PC-3 (cell line): Measurements from ENCODE around the gene GNAI1. TPM values are rescaled to one million over a fixed set of nuclear protein-coding genes. Genes with fewer than 3 reads are reported as not detected.

Experiments used
- ATAC-seq: fragments of 200-7000 bp; cut with Tn5 transposase; 2 replicates; pipeline ENCODE4 v1.9.1; 2020; ENCODE audit warnings: mild to moderate bottlenecking, moderate library complexity
- BruUV-seq: library from RNA; stranded (reverse); fragments of 400-500 nt; replicated peaks from 2 replicates; lab custom pipeline; 2021; lab: Mats Ljungman, UMichigan
- CTCF ChIA-PET: fragments of 300-600 bp; sonication (Branson Sonifier 250); formaldehyde crosslinking; loops from one replicate; lab custom pipeline; 2022; ENCODE audit warnings: antibody characterized with exemption; lab: Charles Lee
- POLR2A ChIA-PET: fragments of 300-600 bp; sonication (Branson Sonifier 250); formaldehyde crosslinking; loops from one replicate; lab custom pipeline; 2022; ENCODE audit warnings: antibody characterized with exemption; ENCODE audit not compliant: unreplicated experiment; lab: Charles Lee
- DNase-seq: peaks from one replicate; pipeline ENCODE4 v3.0.0-alpha.2; 2015
- H2AFZ ChIP-seq: fragments of 300-600 bp; sonication (generic); 2 replicates; pipeline ENCODE4 v1.6.0; 2016; ENCODE audit warnings: antibody characterized with exemption, low read length
- H3F3A ChIP-seq: fragments of 300-600 bp; sonication (generic); one replicate; pipeline ENCODE4 v1.6.0; 2017; ENCODE audit warnings: antibody characterized with exemption, low read length, control low read depth, mild to moderate bottlenecking; ENCODE audit not compliant: unreplicated experiment
- H3K27ac ChIP-seq: fragments of 300-600 bp; sonication (generic); 2 replicates; pipeline ENCODE4 v1.5.1; 2016; ENCODE audit warnings: mild to moderate bottlenecking, low read length
- H3K27me3 ChIP-seq: fragments of 300-600 bp; sonication (generic); 2 replicates; pipeline ENCODE4 v1.6.1; 2016; ENCODE audit warnings: low read length, mixed read lengths
- H3K36me3 ChIP-seq: fragments of 300-600 bp; sonication (generic); 2 replicates; pipeline ENCODE4 v1.6.1; 2016; ENCODE audit warnings: low read depth, mixed run types, low read length, mixed read lengths
- H3K4me1 ChIP-seq: fragments of 300-600 bp; sonication (generic); 2 replicates; pipeline ENCODE4 v1.5.1; 2016; ENCODE audit warnings: low read length; ENCODE audit not compliant: insufficient read depth
- H3K4me2 ChIP-seq: fragments of 300-600 bp; sonication (generic); 2 replicates; pipeline ENCODE4 v1.6.0; 2016; ENCODE audit warnings: low read length
- H3K4me3 ChIP-seq: fragments of 300-600 bp; sonication (generic); 2 replicates; pipeline ENCODE4 v1.5.1; 2016; ENCODE audit warnings: mild to moderate bottlenecking, low read length, mixed read lengths
- H3K79me2 ChIP-seq: fragments of 300-600 bp; sonication (generic); 2 replicates; pipeline ENCODE4 v1.6.1; 2017; ENCODE audit warnings: low read length, mixed read lengths
- H3K9ac ChIP-seq: fragments of 300-600 bp; sonication (generic); 2 replicates; pipeline ENCODE4 v1.6.0; 2016; ENCODE audit warnings: mild to moderate bottlenecking, low read length
- H3K9me2 ChIP-seq: fragments of 300-600 bp; sonication (generic); replicated peaks from 2 replicates; pipeline ENCODE4 v1.6.1; 2016; ENCODE audit warnings: mixed run types, low read length, mixed read lengths
- H3K9me3 ChIP-seq: fragments of 300-600 bp; sonication (generic); 2 replicates; pipeline ENCODE4 v1.6.1; 2016; ENCODE audit warnings: low read length, mixed read lengths
- H4K20me1 ChIP-seq: fragments of 300-600 bp; sonication (generic); 2 replicates; pipeline ENCODE4 v1.6.1; 2016; ENCODE audit warnings: low read length, mixed read lengths
- EZH2 ChIP-seq: fragments of 300-600 bp; sonication (generic); IDR thresholded peaks from one replicate; pipeline ENCODE4 v1.6.1; 2017; ENCODE audit warnings: antibody characterized with exemption, mild to moderate bottlenecking, low read length; ENCODE audit not compliant: unreplicated experiment
- EZH2phosphoT487 ChIP-seq: fragments of 300-600 bp; sonication (generic); IDR thresholded peaks from 2 replicates; pipeline ENCODE4 v1.6.1; 2018; ENCODE audit warnings: mild to moderate bottlenecking, antibody characterized with exemption, low read length, borderline replicate concordance
- intact Hi-C: fragments of 100-400 bp; cut with micrococcal nuclease; formaldehyde crosslinking; loops from 2 replicates; pipeline ENCODE4 v1.9.0; 2023
- total RNA-seq: library from RNA; depleted of rRNA; stranded (reverse); fragments of >200 nt; gene quantifications from 2 replicates; pipeline ENCODE4 v1.2.3, GENCODE V29; 2014
- TF ChIP-seq, protein P1 (sequence below): fragments of 300-600 bp; sonication (generic); conservative IDR thresholded peaks from 2 replicates; pipeline ENCODE4 v1.5.1; 2017; ENCODE audit warnings: antibody characterized with exemption, low read depth, mild to moderate bottlenecking, low read length

The GNAI1 gene
- total RNA-seq, 1 experiment from 2014 or later: 16.9 TPM

GRCh38 chr7:80263821-80264220, 129.2 kb downstream of the GNAI1 start:
- TF ChIP-seq, protein P1, sequence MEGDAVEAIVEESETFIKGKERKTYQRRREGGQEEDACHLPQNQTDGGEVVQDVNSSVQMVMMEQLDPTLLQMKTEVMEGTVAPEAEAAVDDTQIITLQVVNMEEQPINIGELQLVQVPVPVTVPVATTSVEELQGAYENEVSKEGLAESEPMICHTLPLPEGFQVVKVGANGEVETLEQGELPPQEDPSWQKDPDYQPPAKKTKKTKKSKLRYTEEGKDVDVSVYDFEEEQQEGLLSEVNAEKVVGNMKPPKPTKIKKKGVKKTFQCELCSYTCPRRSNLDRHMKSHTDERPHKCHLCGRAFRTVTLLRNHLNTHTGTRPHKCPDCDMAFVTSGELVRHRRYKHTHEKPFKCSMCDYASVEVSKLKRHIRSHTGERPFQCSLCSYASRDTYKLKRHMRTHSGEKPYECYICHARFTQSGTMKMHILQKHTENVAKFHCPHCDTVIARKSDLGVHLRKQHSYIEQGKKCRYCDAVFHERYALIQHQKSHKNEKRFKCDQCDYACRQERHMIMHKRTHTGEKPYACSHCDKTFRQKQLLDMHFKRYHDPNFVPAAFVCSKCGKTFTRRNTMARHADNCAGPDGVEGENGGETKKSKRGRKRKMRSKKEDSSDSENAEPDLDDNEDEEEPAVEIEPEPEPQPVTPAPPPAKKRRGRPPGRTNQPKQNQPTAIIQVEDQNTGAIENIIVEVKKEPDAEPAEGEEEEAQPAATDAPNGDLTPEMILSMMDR: no peak
- TF ChIP-seq EZH2phosphoT487 (no peak), EZH2 (no peak)
- H3K4me3 ChIP-seq: no peak overlapping the region
- no peaks in the 10 kb centered on the region for H3F3A ChIP-seq
- no peak for ATAC-seq
- H3K27ac ChIP-seq: no peak overlapping the region
- peaks cover 3% of the 10 kb centered on the region; the same call in 1 of the 2 replicates for H3K4me1 ChIP-seq
- no peak overlapping the region for H2AFZ ChIP-seq
- intact Hi-C loops: no loop called here
- CTCF ChIA-PET: no interaction called here
- no peaks in the 10 kb centered on the region for H3K27me3 ChIP-seq
- no peak overlapping the region for H3K4me2 ChIP-seq
- DNase-seq: no peak
- H3K9me2 ChIP-seq: no peaks in the 10 kb centered on the region
- H3K9ac ChIP-seq: no peak overlapping the region
- no peaks in the 10 kb centered on the region for H3K79me2 ChIP-seq
- POLR2A ChIA-PET: no interaction called here
- no peaks in the 10 kb centered on the region for H3K36me3 ChIP-seq
- no peaks in the 10 kb centered on the region for H4K20me1 ChIP-seq
- BruUV-seq: no TSS peak
- H3K9me3 ChIP-seq: no peaks in the 10 kb centered on the region

DNA sequence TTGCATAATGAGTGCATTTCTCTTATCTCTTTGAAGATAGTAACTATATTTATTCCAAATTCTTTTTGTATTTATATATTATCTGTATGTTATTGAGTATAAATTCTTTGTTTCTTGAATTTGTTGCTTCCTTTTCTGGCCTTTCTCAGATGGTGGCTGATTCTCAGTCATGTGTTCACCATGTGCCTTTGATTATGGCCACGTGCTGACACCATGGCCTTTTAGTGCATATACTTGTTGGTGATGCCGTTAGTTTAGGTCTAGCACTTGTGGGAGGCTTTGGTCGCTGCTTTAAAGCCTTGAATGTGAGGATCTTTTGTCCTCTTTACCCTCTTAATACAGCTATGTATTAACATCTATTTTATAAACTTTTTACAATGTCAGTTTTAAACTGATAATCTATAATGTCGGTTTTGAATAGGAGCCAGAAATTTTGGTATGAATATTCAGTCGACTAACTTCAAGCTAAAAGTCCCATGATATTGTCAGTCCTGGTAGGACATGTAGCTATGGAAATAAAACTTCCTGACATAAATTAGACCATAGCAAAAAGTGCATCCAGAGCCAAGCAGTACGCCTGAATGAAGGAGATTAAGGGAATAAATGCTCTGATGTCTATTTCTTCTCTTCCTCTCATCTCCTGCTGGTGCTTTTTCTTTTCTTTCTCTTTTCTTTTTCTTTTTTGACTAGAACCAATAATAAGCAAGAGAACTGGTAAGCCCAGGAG, 130.3 kb downstream of the GNAI1 start:
- DNase-seq: no peak
- POLR2A ChIA-PET: no interaction called here
- H3F3A ChIP-seq: no peaks in the 10 kb centered on the region
- H3K4me1 ChIP-seq: peaks cover 3% of the 10 kb centered on the region; the same call in 1 of the 2 replicates
- TF ChIP-seq, protein P1: no peak
- TF ChIP-seq EZH2phosphoT487: no peak
- no peak for TF ChIP-seq EZH2
- no peak overlapping the region for H3K27ac ChIP-seq
- H3K4me2 ChIP-seq: no peak overlapping the region
- no peaks in the 10 kb centered on the region for H3K79me2 ChIP-seq
- ATAC-seq: no peak
- no peaks in the 10 kb centered on the region for H3K9me2 ChIP-seq
- H2AFZ ChIP-seq: no peak overlapping the region
- intact Hi-C loops: no loop called here
- H3K27me3 ChIP-seq: no peaks in the 10 kb centered on the region
- no peak overlapping the region for H3K4me3 ChIP-seq
- no peaks in the 10 kb centered on the region for H3K36me3 ChIP-seq
- no TSS peak for BruUV-seq
- no peaks in the 10 kb centered on the region for H3K9me3 ChIP-seq
- CTCF ChIA-PET: no interaction called here
- no peak overlapping the region for H3K9ac ChIP-seq
- H4K20me1 ChIP-seq: no peaks in the 10 kb centered on the region

- Histone ChIP-seq H3K27ac (no peak overlapping the region), H4K20me1 (no peaks in the 10 kb centered on the region), H3F3A (no peaks in the 10 kb centered on the region), H3K9me3 (no peaks in the 10 kb centered on the region), H3K4me1 (peaks cover 13% of the 10 kb centered on the region), H3K27me3 (no peaks in the 10 kb centered on the region), H2AFZ (no peak overlapping the region), H3K36me3 (no peaks in the 10 kb centered on the region), H3K79me2 (no peaks in the 10 kb centered on the region), H3K9ac (no peak overlapping the region), H3K4me2 (no peak overlapping the region), H3K9me2 (no peaks in the 10 kb centered on the region), H3K4me3 (no peak overlapping the region)
- intact Hi-C loops: loop anchor here (10.0 kb wide), 1 partner anchor 208 kb away; no protein-coding TSS in a partner anchor
- TF ChIP-seq, protein P1: no peak
- TF ChIP-seq EZH2phosphoT487 (no peak), EZH2 (no peak)
- ATAC-seq: no peak
- no peak for DNase-seq
- CTCF ChIA-PET: no interaction called here
- POLR2A ChIA-PET: no interaction called here
- BruUV-seq: no TSS peak
Observed at GRCh38 chr7:80272560-80273239, 138.1 kb downstream of the GNAI1 start.
